Panc1 (cell line): Measurements from ENCODE around the gene CAMKK2. TPM values are rescaled to one million over a fixed set of nuclear protein-coding genes. Genes with fewer than 3 reads are reported as not detected.

Experiments used
- ATAC-seq: fragments of 200-7000 bp; cut with Tn5 transposase; 2 replicates; pipeline ENCODE4 v1.9.1; 2020; ENCODE audit warnings: mild to moderate bottlenecking, moderate library complexity
- BruUV-seq: library from RNA; stranded (reverse); fragments of 400-500 nt; replicated peaks from 2 replicates; lab custom pipeline; 2021; lab: Mats Ljungman, UMichigan
- CTCF ChIA-PET: fragments of 300-600 bp; sonication (Branson Sonifier 250); formaldehyde crosslinking; loops from one replicate; lab custom pipeline; 2022; ENCODE audit warnings: antibody characterized with exemption; lab: Charles Lee
- POLR2A ChIA-PET: fragments of 300-600 bp; sonication (Branson Sonifier 250); formaldehyde crosslinking; loops from one replicate; lab custom pipeline; 2022; ENCODE audit warnings: antibody characterized with exemption; lab: Charles Lee
- DNase-seq: peaks from one replicate; pipeline ENCODE4 v3.0.0-alpha.2; 2010; ENCODE audit warnings: low read depth, low spot score
- H3K27ac ChIP-seq: 2 replicates; pipeline ENCODE4 v1.5.1; 2011; ENCODE audit warnings: mild to moderate bottlenecking, low read length, inconsistent platforms
- H3K27me3 ChIP-seq: fragments of 200-500 bp; sonication (Bioruptor generic); 2 replicates; pipeline ENCODE4 v1.6.0; 2014; ENCODE audit warnings: low read length, inconsistent platforms; ENCODE audit not compliant: control insufficient read depth, insufficient read depth
- H3K36me3 ChIP-seq: fragments of 200-500 bp; sonication (Bioruptor generic); 2 replicates; pipeline ENCODE4 v1.5.1; 2014; ENCODE audit warnings: inconsistent platforms, mild to moderate bottlenecking, low read length, moderate library complexity; ENCODE audit not compliant: control insufficient read depth, insufficient read depth
- H3K4me1 ChIP-seq: 2 replicates; pipeline ENCODE4 v1.5.1; 2011; ENCODE audit warnings: inconsistent platforms, mild to moderate bottlenecking, low read length, moderate library complexity; ENCODE audit not compliant: control insufficient read depth, insufficient read depth
- H3K4me3 ChIP-seq, 2 experiments: 2 replicates each; pipeline ENCODE4 v1.5.1; 2011 to 2012; ENCODE audit warnings: low read depth in 2 of 2, low read length in 2 of 2, mild to moderate bottlenecking in 2 of 2, inconsistent platforms in 1 of 2, moderate library complexity in 1 of 2
- H3K9me3 ChIP-seq: fragments of 200-500 bp; sonication (Bioruptor generic); 2 replicates; pipeline ENCODE4 v1.5.1; 2014; ENCODE audit warnings: low read depth, mild to moderate bottlenecking, inconsistent platforms, low read length, moderate library complexity; ENCODE audit not compliant: control insufficient read depth, insufficient read depth
- CTCF ChIP-seq: fragments of 450-650 bp; IDR thresholded peaks from 2 replicates; pipeline ENCODE4 v1.5.1; 2017; ENCODE audit warnings: mild to moderate bottlenecking
- POLR2AphosphoS5 ChIP-seq: IDR thresholded peaks from 2 replicates; pipeline ENCODE4 v1.6.1; 2012; ENCODE audit warnings: mild to moderate bottlenecking, low read depth, low read length, moderate library complexity
- REST ChIP-seq, 2 experiments: IDR thresholded peaks; 2 replicates each; pipeline ENCODE4 v1.6.1; 2011 to 2012; ENCODE audit warnings: low read depth in 2 of 2, control low read depth in 1 of 2, low read length in 1 of 2, mild to moderate bottlenecking in 1 of 2, moderate library complexity in 1 of 2; ENCODE audit not compliant: insufficient read depth in 1 of 2
- SIN3A ChIP-seq: IDR thresholded peaks from 2 replicates; pipeline ENCODE4 v1.6.1; 2012; ENCODE audit warnings: low read depth, mild to moderate bottlenecking, low read length, moderate library complexity, borderline replicate concordance; ENCODE audit not compliant: insufficient read depth
- TCF7L2 ChIP-seq: IDR thresholded peaks from 2 replicates; pipeline ENCODE4 v1.6.1; 2011; ENCODE audit warnings: mild to moderate bottlenecking, low read depth, low read length, inconsistent platforms
- in situ Hi-C: cut with HindIII; loops from 2 replicates; pipeline ENCODE4 v1.10.0; 2016; ENCODE audit warnings: low sequenced_read_pairs, low pct_unique_long_range_greater_than_20kb
- intact Hi-C: fragments of 100-400 bp; cut with micrococcal nuclease; formaldehyde crosslinking; loops from one replicate; pipeline ENCODE4 v1.10.0; 2022; ENCODE audit not compliant: unreplicated experiment
- total RNA-seq: library from RNA; stranded (reverse); gene quantifications from one replicate; pipeline ENCODE4 v1.2.1, GENCODE V29; 2021; ENCODE audit not compliant: unreplicated experiment

The CAMKK2 gene
- total RNA-seq, 1 experiment from 2014 or later = 37.8 TPM

- ChIA-PET POLR2A (no interaction called here), CTCF (no interaction called here)
- intact Hi-C loops (no loop called here), in situ Hi-C loops (no loop called here)
- Histone ChIP-seq H3K4me1 (peaks cover 9% of the 10 kb centered on the region; the same call in 1 of the 2 replicates), H3K27ac (no peak overlapping the region), H3K27me3 (no peaks in the 10 kb centered on the region), H3K36me3 (peaks cover 3% of the 10 kb centered on the region; the same call in 1 of the 2 replicates), H3K4me3 (no peak overlapping the region), H3K9me3 (no peaks in the 10 kb centered on the region)
- no peak for ATAC-seq
- TSS peak; percentile 73 for BruUV-seq
- TF ChIP-seq POLR2AphosphoS5 = no peak
- no peak for TF ChIP-seq REST (IDR thresholded peaks at IDR 0.05; ENCODE audit: insufficient read depth in 1 of 2, low read depth in 2 of 2, low read length in 1 of 2)
- TF ChIP-seq TCF7L2 = no peak
- no peak for TF ChIP-seq SIN3A
- no peak for TF ChIP-seq CTCF
- no peak for DNase-seq
Measured at GRCh38 chr12:121294151-121294889, 2.2 kb downstream of the CAMKK2 start.

GRCh38 chr12:121293603-121294002, 2.9 kb downstream of the CAMKK2 start:
- Histone ChIP-seq H3K9me3 (no peaks in the 10 kb centered on the region), H3K4me1 (peaks cover 9% of the 10 kb centered on the region; the same call in 1 of the 2 replicates), H3K4me3 (no peak overlapping the region), H3K27ac (no peak overlapping the region), H3K27me3 (no peaks in the 10 kb centered on the region), H3K36me3 (peaks cover 3% of the 10 kb centered on the region; the same call in 1 of the 2 replicates)
- TF ChIP-seq TCF7L2 = no peak
- no peak for TF ChIP-seq POLR2AphosphoS5
- TF ChIP-seq CTCF = no peak
- no peak for TF ChIP-seq SIN3A
- TF ChIP-seq REST (IDR thresholded peaks at IDR 0.05; ENCODE audit: insufficient read depth in 1 of 2, low read depth in 2 of 2, low read length in 1 of 2) = no peak
- DNase-seq = no peak
- TSS peak; percentile 68 for BruUV-seq
- in situ Hi-C loops (no loop called here), intact Hi-C loops (no loop called here)
- POLR2A ChIA-PET = no interaction called here
- CTCF ChIA-PET = no interaction called here
- no peak for ATAC-seq
